ENCODE measurements around the gene HDLBP.

DNA sequence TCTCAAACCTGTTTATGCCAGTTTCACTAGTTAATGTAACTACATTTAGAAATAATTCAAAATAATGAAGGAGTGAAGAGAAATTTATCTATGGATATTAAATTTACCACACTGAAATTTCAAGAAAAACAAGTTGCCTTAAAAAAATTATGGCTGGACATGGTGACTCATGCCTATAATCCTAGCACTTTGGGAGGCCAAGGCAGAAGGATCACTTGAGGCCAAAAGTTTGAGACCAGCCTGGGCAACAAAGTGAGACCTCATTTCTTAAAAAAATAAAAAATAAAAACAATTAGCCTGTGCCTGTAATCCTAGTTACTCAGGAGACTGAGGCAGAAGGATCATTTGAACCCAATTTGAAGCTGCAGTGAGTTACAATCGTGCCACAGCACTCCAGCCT is 29.9 kb downstream of the HDLBP start:
- TF ChIP-seq TAF1 (IDR thresholded peaks at IDR 0.05; ENCODE audit: borderline replicate concordance, low read depth, low read length), result no peak
- no peak for TF ChIP-seq POLR2A (IDR thresholded peaks at IDR 0.05; ENCODE audit: low read depth, low read length)
- no peak for TF ChIP-seq POLR2AphosphoS5 (IDR thresholded peaks at IDR 0.05; ENCODE audit: low read depth, low read length)

Measured in GM12892 (cell line).